ENCODE results near the gene UQCC3. TPM values are rescaled to one million over a fixed set of nuclear protein-coding genes. Genes with fewer than 3 reads are reported as not detected.

The UQCC3 gene
- total RNA-seq, 1 donor from 2014 or later: 11.7 TPM

DNA sequence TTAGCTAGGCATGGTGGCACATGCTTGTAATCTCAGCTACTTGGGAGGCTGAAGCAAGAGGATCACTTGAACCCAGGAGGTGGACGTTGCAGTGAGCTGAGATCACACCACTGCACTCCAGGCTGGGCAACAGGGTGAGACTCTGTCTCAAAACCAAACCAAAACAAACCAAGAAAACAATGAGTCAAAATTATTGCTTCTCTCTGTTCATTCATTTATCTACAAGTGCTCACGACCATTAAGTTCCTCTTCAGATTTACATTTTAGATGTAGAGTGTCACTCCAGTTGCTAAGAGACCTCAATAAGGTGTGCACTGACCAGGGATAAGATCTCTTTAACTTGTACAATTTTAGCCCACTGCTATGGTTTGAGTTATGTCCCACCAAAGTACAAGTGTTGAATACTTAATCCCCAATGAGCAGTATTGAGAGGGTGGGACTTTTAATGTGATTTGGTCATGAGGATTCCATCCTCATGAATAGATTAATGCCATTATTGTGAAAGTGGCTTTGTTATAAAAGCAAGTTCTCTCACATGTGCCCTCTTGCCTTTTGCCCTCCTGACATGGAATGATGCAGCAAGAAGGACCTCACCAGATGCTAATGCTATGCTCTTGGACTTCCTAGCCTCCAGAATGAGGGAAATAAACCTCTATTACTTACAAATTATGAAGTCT is 48.0 kb downstream of the UQCC3 start:
- no peaks in the 10 kb centered on the region for H3K27me3 Mint-ChIP-seq
- H3K36me3 Mint-ChIP-seq: peaks cover 66% of the 10 kb centered on the region
- H3K4me1 Mint-ChIP-seq (ENCODE audit: unreplicated experiment): peaks cover 29% of the 10 kb centered on the region
- DNase-seq (ENCODE audit: extremely low spot score, unreplicated experiment): no peak
- no peak overlapping the region for H3K4me3 Mint-ChIP-seq
- peak overlapping the region; percentile 39 for H3K27ac Mint-ChIP-seq
- no peaks in the 10 kb centered on the region for H3K9me3 Mint-ChIP-seq
- TF ChIP-seq, protein P1, sequence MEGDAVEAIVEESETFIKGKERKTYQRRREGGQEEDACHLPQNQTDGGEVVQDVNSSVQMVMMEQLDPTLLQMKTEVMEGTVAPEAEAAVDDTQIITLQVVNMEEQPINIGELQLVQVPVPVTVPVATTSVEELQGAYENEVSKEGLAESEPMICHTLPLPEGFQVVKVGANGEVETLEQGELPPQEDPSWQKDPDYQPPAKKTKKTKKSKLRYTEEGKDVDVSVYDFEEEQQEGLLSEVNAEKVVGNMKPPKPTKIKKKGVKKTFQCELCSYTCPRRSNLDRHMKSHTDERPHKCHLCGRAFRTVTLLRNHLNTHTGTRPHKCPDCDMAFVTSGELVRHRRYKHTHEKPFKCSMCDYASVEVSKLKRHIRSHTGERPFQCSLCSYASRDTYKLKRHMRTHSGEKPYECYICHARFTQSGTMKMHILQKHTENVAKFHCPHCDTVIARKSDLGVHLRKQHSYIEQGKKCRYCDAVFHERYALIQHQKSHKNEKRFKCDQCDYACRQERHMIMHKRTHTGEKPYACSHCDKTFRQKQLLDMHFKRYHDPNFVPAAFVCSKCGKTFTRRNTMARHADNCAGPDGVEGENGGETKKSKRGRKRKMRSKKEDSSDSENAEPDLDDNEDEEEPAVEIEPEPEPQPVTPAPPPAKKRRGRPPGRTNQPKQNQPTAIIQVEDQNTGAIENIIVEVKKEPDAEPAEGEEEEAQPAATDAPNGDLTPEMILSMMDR (conservative IDR thresholded peaks at IDR 0.05): no peak

DNA sequence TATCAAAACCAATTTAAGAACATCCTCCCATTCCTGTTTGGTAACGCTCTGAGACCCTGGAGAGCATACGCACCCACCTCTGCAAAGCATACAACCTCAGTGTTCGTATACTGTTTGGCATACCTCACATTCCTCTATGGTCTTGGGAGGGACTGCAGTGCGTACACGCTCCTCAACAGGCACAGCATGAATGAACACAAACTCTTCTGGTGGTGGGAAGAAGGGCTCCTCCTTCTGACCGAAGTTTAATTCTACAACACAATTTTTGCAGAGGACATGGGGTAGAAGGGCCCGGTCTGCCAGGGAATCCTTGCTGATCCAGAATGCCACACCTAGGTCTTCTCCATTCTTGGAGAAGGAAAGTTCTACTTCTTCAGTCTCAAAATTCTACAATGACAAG is 50.5 kb downstream of the UQCC3 start:
- TF ChIP-seq, protein P1 (conservative IDR thresholded peaks at IDR 0.05): peak; percentile 32
- no peak for DNase-seq (ENCODE audit: extremely low spot score, unreplicated experiment)
- Mint-ChIP-seq H3K9me3 (no peaks in the 10 kb centered on the region), H3K27me3 (no peaks in the 10 kb centered on the region), H3K4me1 (ENCODE audit: unreplicated experiment) (peaks cover 38% of the 10 kb centered on the region), H3K36me3 (peaks cover 60% of the 10 kb centered on the region), H3K4me3 (peak overlapping the region; percentile 51), H3K27ac (peak overlapping the region; percentile 86)

Other genes starting within 250 kb of the UQCC3 start
- gene AHNAK, start 124.9 kb upstream of the UQCC3 start, total RNA-seq (ENCODE audit: low replicate concordance): 302 and 656 TPM in 2 replicates
- 1,846 and 2,051 TPM in 2 replicates for gene EEF1G, start 97.8 kb upstream of the UQCC3 start, total RNA-seq (ENCODE audit: low replicate concordance)
- gene TUT1, start 80.2 kb upstream of the UQCC3 start, total RNA-seq (ENCODE audit: low replicate concordance): 15.0 and 22.1 TPM in 2 replicates
- gene MTA2, start 69.8 kb upstream of the UQCC3 start, total RNA-seq (ENCODE audit: low replicate concordance): 148 and 152 TPM in 2 replicates
- 46.0 and 76.0 TPM in 2 replicates for gene EML3, start 58.9 kb upstream of the UQCC3 start, total RNA-seq (ENCODE audit: low replicate concordance)
- gene ROM1, start 58.4 kb upstream of the UQCC3 start, total RNA-seq (ENCODE audit: low replicate concordance): 1.4 and 1.8 TPM in 2 replicates
- 43.4 and 50.0 TPM in 2 replicates for gene B3GAT3, start 49.7 kb upstream of the UQCC3 start, total RNA-seq (ENCODE audit: low replicate concordance)
- 278 and 372 TPM in 2 replicates for gene GANAB, start 25.1 kb upstream of the UQCC3 start, total RNA-seq (ENCODE audit: low replicate concordance)
- 26.5 and 28.3 TPM in 2 replicates for gene INTS5, start 18.4 kb upstream of the UQCC3 start, total RNA-seq (ENCODE audit: low replicate concordance)
- gene C11orf98, start 6.5 kb upstream of the UQCC3 start, total RNA-seq (ENCODE audit: low replicate concordance): 69.1 and 69.2 TPM in 2 replicates
- 17.7 and 28.0 TPM in 2 replicates for gene CSKMT, start 6.4 kb upstream of the UQCC3 start, total RNA-seq (ENCODE audit: low replicate concordance)
- 6.1 and 8.1 TPM in 2 replicates for gene LBHD1, start 594 bp downstream of the UQCC3 start, total RNA-seq (ENCODE audit: low replicate concordance)
- gene UBXN1, start 7.4 kb downstream of the UQCC3 start, total RNA-seq (ENCODE audit: low replicate concordance): 76.5 and 113 TPM in 2 replicates
- gene LRRN4CL, start 17.9 kb downstream of the UQCC3 start, total RNA-seq (ENCODE audit: low replicate concordance): 0.21 and 1.0 TPM in 2 replicates
- 93.5 and 94.6 TPM in 2 replicates for gene BSCL2, start 35.8 kb downstream of the UQCC3 start, total RNA-seq (ENCODE audit: low replicate concordance)
- gene GNG3, start 36.0 kb downstream of the UQCC3 start, total RNA-seq (ENCODE audit: low replicate concordance): 0.88 and 4.7 TPM in 2 replicates
- 44.8 and 63.7 TPM in 2 replicates for gene HNRNPUL2, start 55.8 kb downstream of the UQCC3 start, total RNA-seq (ENCODE audit: low replicate concordance)
- 34.1 and 39.0 TPM in 2 replicates for gene TTC9C, start 56.8 kb downstream of the UQCC3 start, total RNA-seq (ENCODE audit: low replicate concordance)
- gene ZBTB3, start 82.5 kb downstream of the UQCC3 start, total RNA-seq (ENCODE audit: low replicate concordance): 6.3 and 10.1 TPM in 2 replicates
- 68.8 and 98.7 TPM in 2 replicates for gene POLR2G, start 89.9 kb downstream of the UQCC3 start, total RNA-seq (ENCODE audit: low replicate concordance)
- 23.8 and 37.6 TPM in 2 replicates for gene TAF6L, start 99.7 kb downstream of the UQCC3 start, total RNA-seq (ENCODE audit: low replicate concordance)
- gene TMEM179B, start 115.7 kb downstream of the UQCC3 start, total RNA-seq (ENCODE audit: low replicate concordance): 41.1 and 53.1 TPM in 2 replicates
- 21.9 and 23.3 TPM in 2 replicates for gene TMEM223, start 120.3 kb downstream of the UQCC3 start, total RNA-seq (ENCODE audit: low replicate concordance)
- 111 TPM in 2 replicates for gene NXF1, start 133.8 kb downstream of the UQCC3 start, total RNA-seq (ENCODE audit: low replicate concordance)
- gene STX5, start 160.4 kb downstream of the UQCC3 start, total RNA-seq (ENCODE audit: low replicate concordance): 42.4 and 51.7 TPM in 2 replicates
- not detected in 2 replicates for gene TEX54, start 161.2 kb downstream of the UQCC3 start, total RNA-seq (ENCODE audit: low replicate concordance)
- gene WDR74, start 167.9 kb downstream of the UQCC3 start, total RNA-seq (ENCODE audit: low replicate concordance): 47.6 and 58.3 TPM in 2 replicates
- 190 and 287 TPM in 2 replicates for gene SLC3A2, start 209.2 kb downstream of the UQCC3 start, total RNA-seq (ENCODE audit: low replicate concordance)
- gene CHRM1, start 249.7 kb downstream of the UQCC3 start, total RNA-seq (ENCODE audit: low replicate concordance): 0.29 and 2.1 TPM in 2 replicates